ELR (cell line): ENCODE data around the gene COL24A1.

ENCODE experiments used
- DNase-seq: peaks from one replicate; pipeline ENCODE4 v3.0.0-alpha.2; 2015; ENCODE audit warnings: low read depth

The COL24A1 gene

GRCh38 chr1:85683292-85684025 is 473.1 kb downstream of the COL24A1 start:
- DNase-seq = peak; percentile 8

GRCh38 chr1:85681087-85681486 is 475.5 kb downstream of the COL24A1 start:
- peak; percentile 15 for DNase-seq
